PC-3 (cell line): Measurements from ENCODE around the gene OPTC.

ENCODE experiments used
- EZH2phosphoT487 ChIP-seq: fragments of 300-600 bp; sonication (generic); IDR thresholded peaks from 2 replicates; pipeline ENCODE4 v1.6.1; 2018; ENCODE audit warnings: mild to moderate bottlenecking, antibody characterized with exemption, low read length, borderline replicate concordance
- TF ChIP-seq, protein P1 (sequence below): fragments of 300-600 bp; sonication (generic); conservative IDR thresholded peaks from 2 replicates; pipeline ENCODE4 v1.5.1; 2017; ENCODE audit warnings: antibody characterized with exemption, low read depth, mild to moderate bottlenecking, low read length

- no peak for TF ChIP-seq EZH2phosphoT487
- TF ChIP-seq, protein P1, sequence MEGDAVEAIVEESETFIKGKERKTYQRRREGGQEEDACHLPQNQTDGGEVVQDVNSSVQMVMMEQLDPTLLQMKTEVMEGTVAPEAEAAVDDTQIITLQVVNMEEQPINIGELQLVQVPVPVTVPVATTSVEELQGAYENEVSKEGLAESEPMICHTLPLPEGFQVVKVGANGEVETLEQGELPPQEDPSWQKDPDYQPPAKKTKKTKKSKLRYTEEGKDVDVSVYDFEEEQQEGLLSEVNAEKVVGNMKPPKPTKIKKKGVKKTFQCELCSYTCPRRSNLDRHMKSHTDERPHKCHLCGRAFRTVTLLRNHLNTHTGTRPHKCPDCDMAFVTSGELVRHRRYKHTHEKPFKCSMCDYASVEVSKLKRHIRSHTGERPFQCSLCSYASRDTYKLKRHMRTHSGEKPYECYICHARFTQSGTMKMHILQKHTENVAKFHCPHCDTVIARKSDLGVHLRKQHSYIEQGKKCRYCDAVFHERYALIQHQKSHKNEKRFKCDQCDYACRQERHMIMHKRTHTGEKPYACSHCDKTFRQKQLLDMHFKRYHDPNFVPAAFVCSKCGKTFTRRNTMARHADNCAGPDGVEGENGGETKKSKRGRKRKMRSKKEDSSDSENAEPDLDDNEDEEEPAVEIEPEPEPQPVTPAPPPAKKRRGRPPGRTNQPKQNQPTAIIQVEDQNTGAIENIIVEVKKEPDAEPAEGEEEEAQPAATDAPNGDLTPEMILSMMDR = no peak
These were observed 18.0 kb downstream of the OPTC start for GRCh38 chr1:203511930-203512329.
